Measurements from ENCODE around the gene CLDN19. TPM values are rescaled to one million over a fixed set of nuclear protein-coding genes. Genes with fewer than 3 reads are reported as not detected.

CLDN19 gene
- total RNA-seq, 1 donor from 2014 or later = not detected

DNA sequence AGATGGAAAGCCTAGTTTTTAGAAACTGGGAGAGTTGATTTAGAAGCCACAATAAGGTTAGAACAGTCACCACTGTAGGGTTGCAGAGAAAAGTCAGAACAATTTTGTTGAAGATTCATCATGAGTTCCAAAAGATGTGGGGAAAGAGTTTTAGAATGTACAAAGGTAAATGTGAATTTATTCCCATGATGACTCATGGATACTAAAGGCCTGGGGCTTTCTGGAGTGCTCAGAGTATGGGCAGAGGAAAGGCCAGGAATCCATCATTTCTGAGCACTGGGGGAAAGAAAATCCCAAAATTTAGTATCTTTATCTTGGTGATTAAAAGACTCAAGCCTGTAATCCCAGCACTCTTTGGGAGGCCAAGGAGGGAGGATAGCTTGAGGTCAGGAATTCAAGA lies 40.0 kb downstream of the CLDN19 start:
- Mint-ChIP-seq H3K4me1 (ENCODE audit: low read depth) (peaks cover 3% of the 10 kb centered on the region), H3K9me3 (ENCODE audit: low read depth) (no peaks in the 10 kb centered on the region), H3K4me3 (ENCODE audit: unreplicated experiment) (no peak overlapping the region), H3K36me3 (ENCODE audit: low read depth) (peaks cover 61% of the 10 kb centered on the region), H3K27me3 (ENCODE audit: low read depth) (no peaks in the 10 kb centered on the region), H3K27ac (ENCODE audit: unreplicated experiment) (no peak overlapping the region)
- no peak for DNase-seq (ENCODE audit: low spot score)
- TF ChIP-seq CTCF (IDR thresholded peaks at IDR 0.05) = no peak

DNA sequence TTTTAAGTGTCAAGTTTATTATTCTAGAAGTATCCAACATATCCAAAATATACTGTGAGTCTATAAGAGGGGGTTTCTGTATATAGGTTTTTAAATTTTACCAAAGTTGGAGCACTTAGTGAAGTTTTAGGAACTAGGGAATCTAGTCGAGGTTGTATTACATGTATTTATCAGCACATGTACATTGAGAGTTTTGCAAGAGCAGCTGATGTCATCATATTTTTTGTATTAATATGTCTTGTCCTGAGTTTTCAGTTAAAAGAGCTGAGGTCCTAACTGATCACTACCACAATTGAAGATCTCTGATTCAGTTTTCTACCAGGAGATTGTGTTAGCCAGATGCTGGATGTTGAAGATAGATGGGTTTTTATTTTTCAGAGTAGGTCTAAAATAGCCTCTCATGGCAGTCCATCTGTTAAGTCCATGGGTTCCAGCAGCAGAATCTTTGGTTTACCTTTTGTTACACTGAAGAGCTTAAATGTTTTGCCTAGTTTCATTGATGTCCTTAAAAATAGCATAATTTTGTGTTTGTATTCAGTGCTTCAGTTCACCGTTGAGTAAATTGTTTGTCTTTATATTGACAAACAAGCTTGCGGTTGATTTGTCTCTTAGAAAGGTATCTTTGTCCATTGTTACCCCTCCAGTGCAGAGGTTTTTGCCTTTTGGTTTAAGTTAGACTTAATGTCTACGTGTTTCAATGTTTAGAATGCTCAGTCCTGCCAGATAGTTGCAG lies 41.8 kb downstream of the CLDN19 start:
- Mint-ChIP-seq H3K27ac (ENCODE audit: unreplicated experiment) (no peak overlapping the region), H3K9me3 (ENCODE audit: low read depth) (no peaks in the 10 kb centered on the region), H3K27me3 (ENCODE audit: low read depth) (no peaks in the 10 kb centered on the region), H3K4me3 (ENCODE audit: unreplicated experiment) (no peak overlapping the region), H3K4me1 (ENCODE audit: low read depth) (peaks cover 10% of the 10 kb centered on the region), H3K36me3 (ENCODE audit: low read depth) (peaks cover 56% of the 10 kb centered on the region)
- no peak for TF ChIP-seq CTCF (IDR thresholded peaks at IDR 0.05)
- DNase-seq (ENCODE audit: low spot score) = no peak

GRCh38 chr1:42692911-42693310 lies 47.1 kb downstream of the CLDN19 start:
- no peak for TF ChIP-seq CTCF (IDR thresholded peaks at IDR 0.05)
- H3K27me3 Mint-ChIP-seq (ENCODE audit: low read depth) = no peaks in the 10 kb centered on the region
- no peak overlapping the region for H3K27ac Mint-ChIP-seq (ENCODE audit: unreplicated experiment)
- no peak for DNase-seq (ENCODE audit: low spot score)
- no peaks in the 10 kb centered on the region for H3K9me3 Mint-ChIP-seq (ENCODE audit: low read depth)
- H3K4me1 Mint-ChIP-seq (ENCODE audit: low read depth) = peaks cover 56% of the 10 kb centered on the region
- no peak overlapping the region for H3K4me3 Mint-ChIP-seq (ENCODE audit: unreplicated experiment)
- peaks cover 20% of the 10 kb centered on the region for H3K36me3 Mint-ChIP-seq (ENCODE audit: low read depth)

DNA sequence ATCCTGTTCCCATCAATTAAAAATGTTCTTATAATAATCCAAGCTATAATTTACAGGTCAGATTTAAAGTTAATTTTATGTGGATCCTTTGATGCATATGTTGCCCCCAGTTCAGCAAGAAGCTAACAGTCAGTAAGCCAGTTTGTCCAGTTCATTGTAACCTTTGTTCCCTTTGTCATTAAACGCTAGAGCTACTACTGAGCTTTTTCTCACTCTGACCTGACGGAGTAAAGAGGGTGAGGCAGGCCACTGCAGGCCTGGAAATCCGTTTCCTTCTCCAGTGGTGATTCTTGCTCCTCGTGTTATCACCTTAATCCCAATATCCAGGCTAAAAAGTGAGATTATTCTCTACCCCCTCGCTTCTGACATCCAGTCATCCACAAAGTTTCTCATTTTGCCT lies 47.6 kb downstream of the CLDN19 start:
- Mint-ChIP-seq H3K27me3 (ENCODE audit: low read depth) (no peaks in the 10 kb centered on the region), H3K4me1 (ENCODE audit: low read depth) (peaks cover 61% of the 10 kb centered on the region), H3K4me3 (ENCODE audit: unreplicated experiment) (no peak overlapping the region), H3K9me3 (ENCODE audit: low read depth) (no peaks in the 10 kb centered on the region), H3K36me3 (ENCODE audit: low read depth) (peaks cover 20% of the 10 kb centered on the region), H3K27ac (ENCODE audit: unreplicated experiment) (no peak overlapping the region)
- no peak for DNase-seq (ENCODE audit: low spot score)
- no peak for TF ChIP-seq CTCF (IDR thresholded peaks at IDR 0.05)

- Mint-ChIP-seq H3K4me3 (ENCODE audit: unreplicated experiment) (no peak overlapping the region), H3K36me3 (ENCODE audit: low read depth) (peaks cover 11% of the 10 kb centered on the region), H3K9me3 (ENCODE audit: low read depth) (no peaks in the 10 kb centered on the region), H3K27ac (ENCODE audit: unreplicated experiment) (no peak overlapping the region), H3K4me1 (ENCODE audit: low read depth) (peaks cover 72% of the 10 kb centered on the region), H3K27me3 (ENCODE audit: low read depth) (no peaks in the 10 kb centered on the region)
- no peak for TF ChIP-seq CTCF (IDR thresholded peaks at IDR 0.05)
- no peak for DNase-seq (ENCODE audit: low spot score)
Measured at GRCh38 chr1:42691157-42691498, 48.9 kb downstream of the CLDN19 start.

Measured in chondrocyte (in vitro differentiated cells).